GM18907 (cell line): ENCODE results near the gene ATP6V0E1.
"Not testable (repeated sequence)": the region's sequence is repeated elsewhere in the genome, so short reads cannot be mapped to it uniquely, and the experiment has no call there.

Experiments used
- ATAC-seq: cut with Tn5 transposase; IDR thresholded peaks from one replicate; pipeline ENCODE4 v1.9.1; 2021; ENCODE audit warnings: mild to moderate bottlenecking, moderate library complexity; ENCODE audit not compliant: unreplicated experiment

The ATP6V0E1 gene

DNA sequence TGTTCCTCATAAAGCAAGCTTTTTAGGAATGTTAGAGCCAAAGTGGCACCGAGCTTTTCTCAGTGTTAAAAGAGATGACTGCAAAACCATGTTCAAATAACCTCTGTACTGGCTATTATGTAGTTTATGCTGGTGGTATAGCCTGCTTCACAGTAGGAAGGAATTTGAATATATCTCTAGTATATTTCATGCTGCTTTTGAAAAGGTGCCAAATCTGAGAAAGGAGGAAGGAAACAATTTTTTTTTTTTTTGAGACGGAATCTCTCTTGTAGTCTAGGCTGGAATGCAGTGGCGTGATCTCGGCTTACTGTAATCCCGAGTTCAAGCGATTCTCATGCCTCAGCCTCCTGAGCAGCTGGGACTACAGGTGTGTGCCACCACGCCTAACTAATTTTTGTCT is 86.1 kb downstream of the ATP6V0E1 start:
- ATAC-seq, result no peak

DNA sequence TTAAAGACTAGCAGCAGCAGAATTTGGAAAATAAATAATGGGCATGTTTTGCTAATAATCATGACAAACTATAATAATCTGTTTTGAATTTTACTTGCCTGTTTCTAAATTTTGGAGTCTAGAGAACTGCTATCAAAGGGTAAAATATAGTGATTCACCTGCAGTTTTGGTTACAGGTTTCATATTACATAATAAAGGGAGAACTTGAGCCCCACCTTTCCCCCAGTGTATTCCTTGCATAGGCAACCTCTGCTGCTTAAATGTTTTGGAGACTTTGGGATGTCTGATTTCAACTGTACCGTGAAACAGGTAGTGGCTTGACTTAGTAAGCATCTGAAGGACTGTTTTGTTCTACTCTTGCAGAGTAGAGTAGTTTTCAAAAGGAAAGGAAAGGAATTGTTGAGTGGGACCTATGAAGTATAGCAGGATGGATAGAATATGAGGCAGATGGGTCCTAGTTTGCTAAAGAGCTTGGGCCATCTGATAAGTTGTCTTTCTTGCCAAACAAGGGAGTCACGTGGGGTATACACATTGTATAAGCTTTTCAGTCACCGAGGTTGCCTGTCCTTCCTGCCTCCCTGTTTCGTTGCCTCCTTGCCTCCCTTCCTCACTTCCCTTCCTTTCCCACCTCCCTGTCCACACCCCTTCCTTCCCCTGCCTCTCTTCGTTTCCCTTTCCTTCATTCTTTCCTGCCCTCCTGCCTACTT is 91.7 kb downstream of the ATP6V0E1 start:
- ATAC-seq, result no peak

DNA sequence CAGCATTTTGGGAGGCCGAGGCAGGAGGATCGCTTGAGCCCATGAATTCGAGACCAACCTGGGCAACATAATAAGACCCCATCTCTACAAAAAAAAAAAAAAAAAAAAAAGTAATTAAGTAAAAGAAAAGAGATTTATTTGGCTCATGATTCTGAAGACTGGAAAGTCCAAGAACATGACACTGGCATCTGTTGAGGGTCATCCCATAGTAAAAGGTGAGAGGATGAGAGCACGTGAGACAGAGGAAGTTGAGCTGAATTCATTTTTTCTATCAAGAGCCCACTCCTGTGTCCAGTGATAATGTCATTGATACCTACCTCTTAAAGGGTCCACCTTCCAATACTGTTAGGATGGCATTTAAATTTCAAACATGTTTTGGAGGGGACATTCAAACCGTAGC is 92.4 kb downstream of the ATP6V0E1 start:
- no peak for ATAC-seq

DNA sequence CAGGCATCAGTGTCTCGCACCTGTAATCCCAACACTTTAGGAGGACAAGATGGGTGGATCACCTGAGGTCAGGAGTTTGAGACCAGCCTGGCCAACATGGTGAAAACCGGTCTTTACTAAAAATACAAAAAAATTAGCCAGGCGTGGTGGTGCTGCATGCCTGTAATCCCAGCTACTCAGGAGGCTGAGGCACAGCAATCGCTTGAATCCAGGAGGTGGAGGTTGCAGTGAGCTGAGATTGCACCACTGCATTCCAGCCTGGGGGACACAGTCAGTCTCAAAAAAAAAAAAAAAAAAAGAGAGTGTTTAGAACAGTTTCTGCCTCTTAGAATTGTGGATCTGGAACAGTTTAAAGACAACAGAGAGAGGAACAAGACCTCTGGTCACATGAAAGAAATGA is 92.9 kb downstream of the ATP6V0E1 start:
- ATAC-seq, result not testable (repeated sequence)

DNA sequence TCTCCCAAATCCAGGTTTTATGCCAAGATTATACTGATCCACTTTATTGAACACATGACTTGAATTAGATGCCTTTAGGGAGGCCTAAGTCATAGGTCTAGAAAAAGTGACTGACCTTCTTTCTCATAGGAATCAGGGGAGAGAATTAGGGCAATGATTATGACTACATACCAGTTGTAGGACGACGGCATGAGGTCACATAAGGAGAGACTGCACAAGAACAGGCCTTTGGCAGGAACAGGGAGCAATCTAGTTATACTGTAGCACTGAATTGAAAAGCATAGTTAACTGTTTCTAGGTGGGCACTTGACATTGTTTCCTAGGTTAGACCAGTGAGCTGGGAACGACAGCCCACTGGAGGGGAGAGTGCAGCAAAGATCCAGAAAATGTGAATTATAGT is 95.3 kb downstream of the ATP6V0E1 start:
- no peak for ATAC-seq
